LNCaP clone FGC (cell line): ENCODE data around the gene SNN.

ENCODE experiments used
- DNase-seq: peaks from one replicate; pipeline ENCODE4 v3.0.0-alpha.2; 2011; ENCODE audit warnings: low read depth
- H3K4me3 ChIP-seq: 2 replicates; pipeline ENCODE4 v1.5.1; 2011; ENCODE audit warnings: mild to moderate bottlenecking, low read depth, low read length, control low read depth
- TF ChIP-seq, protein P1 (sequence below): IDR thresholded peaks from 2 replicates; pipeline ENCODE4 v1.5.1; 2012; ENCODE audit warnings: mild to moderate bottlenecking; ENCODE audit not compliant: control insufficient read depth, insufficient read depth; ENCODE audit errors: extremely low read depth

Gene SNN

GRCh38 chr16:11658896-11659708 lies 9.2 kb upstream of the SNN start:
- TF ChIP-seq, protein P1, sequence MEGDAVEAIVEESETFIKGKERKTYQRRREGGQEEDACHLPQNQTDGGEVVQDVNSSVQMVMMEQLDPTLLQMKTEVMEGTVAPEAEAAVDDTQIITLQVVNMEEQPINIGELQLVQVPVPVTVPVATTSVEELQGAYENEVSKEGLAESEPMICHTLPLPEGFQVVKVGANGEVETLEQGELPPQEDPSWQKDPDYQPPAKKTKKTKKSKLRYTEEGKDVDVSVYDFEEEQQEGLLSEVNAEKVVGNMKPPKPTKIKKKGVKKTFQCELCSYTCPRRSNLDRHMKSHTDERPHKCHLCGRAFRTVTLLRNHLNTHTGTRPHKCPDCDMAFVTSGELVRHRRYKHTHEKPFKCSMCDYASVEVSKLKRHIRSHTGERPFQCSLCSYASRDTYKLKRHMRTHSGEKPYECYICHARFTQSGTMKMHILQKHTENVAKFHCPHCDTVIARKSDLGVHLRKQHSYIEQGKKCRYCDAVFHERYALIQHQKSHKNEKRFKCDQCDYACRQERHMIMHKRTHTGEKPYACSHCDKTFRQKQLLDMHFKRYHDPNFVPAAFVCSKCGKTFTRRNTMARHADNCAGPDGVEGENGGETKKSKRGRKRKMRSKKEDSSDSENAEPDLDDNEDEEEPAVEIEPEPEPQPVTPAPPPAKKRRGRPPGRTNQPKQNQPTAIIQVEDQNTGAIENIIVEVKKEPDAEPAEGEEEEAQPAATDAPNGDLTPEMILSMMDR: no peak
- no peak overlapping the region for H3K4me3 ChIP-seq
- DNase-seq: no peak

- no peak overlapping the region for H3K4me3 ChIP-seq
- TF ChIP-seq, protein P1: no peak
- no peak for DNase-seq
Observed at GRCh38 chr16:11660565-11660964, 7.7 kb upstream of the SNN start.

DNA sequence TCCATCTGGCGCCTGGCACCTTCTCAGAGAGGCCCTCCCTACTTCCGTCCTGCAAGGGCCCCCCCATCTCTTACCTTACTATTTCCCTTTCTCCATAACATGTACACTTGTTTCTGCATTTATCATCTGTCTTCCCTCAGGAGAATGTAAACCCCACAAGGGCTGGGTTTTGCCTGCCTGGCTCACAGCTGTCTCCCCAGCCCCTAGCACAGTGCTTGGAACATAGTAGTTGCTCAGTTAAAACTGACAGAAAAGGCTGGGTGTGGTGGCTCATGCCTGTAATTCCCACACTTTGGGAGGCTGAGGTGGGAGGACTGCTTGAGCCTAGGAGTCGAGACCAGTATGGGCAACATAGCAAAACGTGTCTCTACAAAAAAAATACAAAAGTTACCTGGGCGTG lies 5.7 kb upstream of the SNN start:
- TF ChIP-seq, protein P1: no peak
- no peak for DNase-seq
- H3K4me3 ChIP-seq: no peak overlapping the region

DNA sequence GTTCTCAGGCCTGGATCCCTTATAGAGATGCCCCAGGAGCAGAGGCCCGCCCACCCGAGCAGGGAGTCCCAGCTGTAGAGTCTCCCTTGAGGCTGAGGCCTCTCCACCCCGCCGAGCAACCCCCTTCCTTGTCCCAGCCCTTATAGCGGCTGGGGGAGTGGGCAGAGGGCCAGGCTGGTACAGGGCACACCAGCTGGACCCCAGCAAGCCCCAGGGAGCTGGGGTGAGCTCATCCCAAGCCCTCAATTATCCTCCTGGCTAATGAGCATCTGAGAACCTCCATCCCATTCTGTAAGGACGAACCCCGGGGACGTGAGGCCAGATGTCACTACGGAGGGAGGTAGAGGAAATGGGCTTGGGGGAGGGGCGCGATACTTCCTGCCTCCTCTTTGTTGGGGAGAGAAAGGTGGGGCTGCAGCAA lies 3.2 kb upstream of the SNN start:
- TF ChIP-seq, protein P1: no peak
- H3K4me3 ChIP-seq: no peak overlapping the region
- DNase-seq: no peak

- H3K4me3 ChIP-seq: no peak overlapping the region
- DNase-seq: no peak
- TF ChIP-seq, protein P1: no peak
Observed at GRCh38 chr16:11666103-11667055, 1.9 kb upstream of the SNN start.

- TF ChIP-seq, protein P1: no peak
- H3K4me3 ChIP-seq: peak overlapping the region; percentile 48
- DNase-seq: no peak
Observed at GRCh38 chr16:11667221-11667823, 933 bp upstream of the SNN start.
